K562 (cell line): ENCODE data around the gene RPS6KA2. TPM values are rescaled to one million over a fixed set of nuclear protein-coding genes. Genes with fewer than 3 reads are reported as not detected.

Experiments used
- ARNT ChIP-seq, 2 experiments: fragments of 450-650 bp; IDR thresholded peaks; 2 replicates each; pipeline ENCODE4 v1.6.1; 2016; ENCODE audit warnings: mild to moderate bottlenecking in 1 of 2
- BHLHE40 ChIP-seq: IDR thresholded peaks from 2 replicates; pipeline ENCODE4 v1.6.1; 2011; ENCODE audit warnings: low read length, improper control_type of control experiment
- CBX3 ChIP-seq, 2 experiments: IDR thresholded peaks; 1 replicate in 1 of 2; 2 replicates in 1 of 2; pipeline ENCODE4 v1.6.1; 2012; ENCODE audit warnings: inconsistent platforms in 2 of 2, low read length in 2 of 2, borderline replicate concordance in 1 of 2, control low read depth in 1 of 2
- FOXM1 ChIP-seq, 2 experiments: fragments of 450-650 bp in 1 of 2; sonication (generic) in 1 of 2; formaldehyde crosslinking in 1 of 2; IDR thresholded peaks; 2 replicates each; pipeline versions ENCODE4 v1.6.1 to v1.9.0; 2017 to 2022; ENCODE audit warnings: low read depth in 2 of 2, mild to moderate bottlenecking in 2 of 2, missing genetic modification reagents in 1 of 2, moderate library complexity in 1 of 2
- GABPA ChIP-seq: fragments of 200-800 bp; sonication (Bioruptor generic); conservative IDR thresholded peaks from 2 replicates; pipeline ENCODE4 v1.6.1; 2016; ENCODE audit warnings: low read depth, missing genetic modification characterization, missing compliant biosample characterization
- ID3 ChIP-seq, 2 experiments: fragments of 250-450 bp in 1 of 2; fragments of 450-650 bp in 1 of 2; sonication (Bioruptor Pico) in 1 of 2; IDR thresholded peaks; 2 replicates each; pipeline versions ENCODE4 v1.6.1 to v1.8.0; 2016 to 2021; ENCODE audit warnings: mild to moderate bottlenecking in 2 of 2, moderate library complexity in 2 of 2, missing compliant biosample characterization in 1 of 2, missing genetic modification characterization in 1 of 2
- MEIS2 ChIP-seq: fragments of 450-650 bp; IDR thresholded peaks from 2 replicates; pipeline ENCODE4 v1.6.1; 2014; ENCODE audit warnings: mild to moderate bottlenecking; ENCODE audit not compliant: partially characterized antibody
- PBX2 ChIP-seq, 2 experiments: IDR thresholded peaks in 1 of 2; conservative IDR thresholded peaks in 1 of 2; 2 replicates each; pipeline ENCODE4 v1.6.1; 2016; ENCODE audit warnings: low read depth in 2 of 2, mild to moderate bottlenecking in 1 of 2, missing compliant biosample characterization in 1 of 2, missing genetic modification characterization in 1 of 2, moderate library complexity in 1 of 2
- SFPQ ChIP-seq: fragments of 200-400 bp; formaldehyde crosslinking; IDR thresholded peaks from 2 replicates; pipeline ENCODE4 v1.6.1; 2017; ENCODE audit warnings: mild to moderate bottlenecking, low read depth, low read length, moderate library complexity
- SOX6 ChIP-seq: fragments of 450-650 bp; IDR thresholded peaks from 2 replicates; pipeline ENCODE4 v1.6.1; 2014; ENCODE audit warnings: mild to moderate bottlenecking
- SREBF1 ChIP-seq: fragments of 150-350 bp; IDR thresholded peaks from 2 replicates; pipeline ENCODE4 v1.6.1; 2014; ENCODE audit warnings: antibody characterized with exemption, low read depth, low read length, borderline replicate concordance
- TAL1 ChIP-seq: fragments of 450-650 bp; IDR thresholded peaks from 2 replicates; pipeline ENCODE4 v1.6.1; 2016; ENCODE audit warnings: mild to moderate bottlenecking
- VEZF1 ChIP-seq: fragments of 200-800 bp; sonication (Bioruptor generic); IDR thresholded peaks from 2 replicates; pipeline ENCODE4 v1.6.1; 2017; ENCODE audit warnings: missing genetic modification characterization, missing compliant biosample characterization
- ZHX1 ChIP-seq: fragments of 150-350 bp; conservative IDR thresholded peaks from 2 replicates; pipeline ENCODE4 v1.6.1; 2014; ENCODE audit warnings: low read length
- ZNF586 ChIP-seq: fragments of 450-650 bp; formaldehyde crosslinking; conservative IDR thresholded peaks from 2 replicates; pipeline ENCODE4 v1.4.0; 2020; ENCODE audit warnings: mild to moderate bottlenecking, moderate library complexity
- polyA plus RNA-seq, 8 experiments: library from polyadenylated mRNA; depleted of rRNA in 4 of 8; stranded (reverse) in 5 of 8; unstranded in 3 of 8; fragments of >200 nt; fragmentation: Nextera tagmentation in 2 of 8; fragmentation: Illumina TruSeq in 1 of 8; extraction: Ambion mirVana in 2 of 8; extraction: Trizol in 1 of 8; gene quantifications; 2 replicates each; pipeline versions ENCODE4 v1.2.1 to v1.2.3, GENCODE V29; 2011 to 2014; ENCODE audit warnings: inconsistent platforms in 1 of 8, missing spikeins in 1 of 8
- total RNA-seq, 7 experiments: library from RNA; depleted of rRNA in 6 of 7; stranded (reverse); fragments of >200 nt in 6 of 7; fragmentation: Illumina TruSeq in 2 of 7; extraction: Trizol in 2 of 7; gene quantifications; 2 replicates each; pipeline versions ENCODE4 v1.2.1 to v1.2.3, GENCODE V29; 2011 to 2021; ENCODE audit warnings: low replicate concordance in 1 of 7

The RPS6KA2 gene
- total and polyA plus RNA-seq, 9 of the 15 experiments (the other 6 are each of a cell fraction or from before 2014, with no cell fraction given), result 0.29 to 1.00 (median 0.53) TPM

- TF ChIP-seq ZHX1 (no peak), ID3 (CRISPR knock-in tag; IDR thresholded peaks at IDR 0.05) (no peak), ID3 (tag; IDR thresholded peaks at IDR 0.05) (no peak), TAL1 (no peak), VEZF1 (CRISPR knock-in tag) (peak; percentile 50; the same call in 1 of the 2 replicates), BHLHE40 (peak; percentile 89), PBX2 (CRISPR knock-in tag; IDR thresholded peaks at IDR 0.05; ENCODE audit: low read depth) (no peak), PBX2 (tag; conservative IDR thresholded peaks at IDR 0.05; ENCODE audit: low read depth) (peak; percentile 45), SFPQ (no peak), ARNT (IDR thresholded peaks at IDR 0.05) (no peak), SREBF1 (no peak), SOX6 (peak; percentile 51; the same call in 1 of the 2 replicates), GABPA (tag) (0 out of 2 replicates have a peak, but pooled peaks have one; percentile 16), FOXM1 (IDR thresholded peaks at IDR 0.05; ENCODE audit: low read depth) (no peak), FOXM1 (CRISPR knock-in tag; IDR thresholded peaks at IDR 0.05; ENCODE audit: low read depth) (no peak), ZNF586 (CRISPR knock-in tag) (no peak), MEIS2 (peak; percentile 49), CBX3 (IDR thresholded peaks at IDR 0.05; ENCODE audit: borderline replicate concordance in 1 of 2, low read length in 2 of 2) (no peak)
Observed at GRCh38 chr6:166633732-166634535, 6.9 kb upstream of the RPS6KA2 start (continued).
